GM19043 (cell line): ENCODE data around the gene SKA1.
"Not testable (repeated sequence)": the region's sequence is repeated elsewhere in the genome, so short reads cannot be mapped to it uniquely, and the experiment has no call there.

Experiments
- ATAC-seq: cut with Tn5 transposase; IDR thresholded peaks from one replicate; pipeline ENCODE4 v1.9.1; 2021; ENCODE audit warnings: low read depth; ENCODE audit not compliant: unreplicated experiment

The SKA1 gene

GRCh38 chr18:50427896-50428295, 53.0 kb downstream of the SKA1 start:
- no peak for ATAC-seq

GRCh38 chr18:50428531-50429206, 53.8 kb downstream of the SKA1 start:
- ATAC-seq, result no peak

GRCh38 chr18:50429207-50429948, 54.5 kb downstream of the SKA1 start:
- ATAC-seq, result no peak

GRCh38 chr18:50432915-50433314, 58.1 kb downstream of the SKA1 start:
- ATAC-seq, result no peak

DNA sequence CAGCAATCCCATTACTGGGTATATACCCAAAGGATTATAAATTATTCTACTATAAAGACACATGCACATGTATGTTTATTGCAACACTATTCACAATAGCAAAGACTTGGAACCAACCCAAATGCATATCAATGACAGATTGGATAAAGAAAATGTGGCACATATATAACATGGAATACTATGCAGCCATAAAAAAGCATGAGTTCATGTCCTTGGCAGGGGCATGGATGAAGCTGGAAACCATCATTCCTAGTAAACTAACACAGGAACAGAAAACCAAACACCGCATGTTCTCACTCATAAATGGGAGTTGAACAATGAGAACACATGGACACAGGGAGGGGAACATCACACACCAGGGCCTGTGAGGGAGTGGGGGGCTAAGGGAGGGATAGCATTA, 61.9 kb downstream of the SKA1 start:
- ATAC-seq, result not testable (repeated sequence)

DNA sequence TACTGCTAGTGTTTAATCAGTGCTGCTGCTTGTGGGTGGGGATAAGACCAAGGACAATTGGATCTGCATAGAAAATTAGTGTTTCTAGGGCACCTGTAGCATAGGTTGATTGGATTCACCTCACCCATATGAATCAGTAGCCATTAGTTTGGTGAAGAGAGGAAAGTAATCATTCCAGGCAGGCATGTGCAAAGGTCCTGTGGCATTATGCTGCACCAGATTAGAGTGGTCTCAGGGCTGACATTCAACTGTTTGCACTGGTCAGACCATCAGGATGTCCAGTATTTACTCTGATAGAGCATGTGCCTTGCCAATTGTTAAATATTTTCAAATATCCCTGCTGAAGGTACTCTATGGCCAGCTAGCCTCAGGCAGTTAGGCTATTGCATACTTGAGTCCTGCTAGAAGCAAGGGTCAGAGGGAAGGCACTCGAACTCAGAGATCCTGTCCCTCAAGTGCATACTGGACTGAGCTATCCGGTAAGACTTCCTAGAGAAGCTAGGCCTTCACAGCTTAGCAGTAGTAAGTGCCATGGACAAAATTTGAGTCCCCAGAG, 64.7 kb downstream of the SKA1 start:
- no peak for ATAC-seq

- no peak for ATAC-seq
These were observed 66.2 kb downstream of the SKA1 start for GRCh38 chr18:50441016-50441415.

DNA sequence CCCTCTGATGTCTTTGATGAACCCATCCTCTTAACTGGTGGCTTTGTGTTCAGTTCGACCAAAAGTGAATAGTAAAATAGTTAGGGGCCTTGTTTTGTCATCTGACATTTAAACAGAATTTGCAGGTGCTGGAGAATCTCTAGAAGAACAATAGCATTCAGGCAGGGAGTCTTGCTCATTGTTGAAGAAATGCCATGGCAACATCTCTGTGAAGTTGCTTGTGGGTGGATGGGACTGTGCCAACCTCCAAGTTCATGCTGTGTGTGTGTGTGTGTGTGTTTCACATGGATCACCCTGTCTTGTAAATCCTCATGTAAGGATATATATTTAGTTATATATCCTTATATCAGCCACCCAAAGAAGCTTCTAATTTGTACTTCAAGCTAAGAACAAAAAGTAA, 66.7 kb downstream of the SKA1 start:
- no peak for ATAC-seq
